Endometrial microvascular endothelial cells (primary cell): ENCODE measurements around the gene IL32. TPM values are rescaled to one million over a fixed set of nuclear protein-coding genes. Genes with fewer than 3 reads are reported as not detected.

Source experiments
- in situ Hi-C: cut with HindIII; loops from 2 replicates; pipeline ENCODE4 v1.10.0; 2017; ENCODE audit warnings: low sequenced_read_pairs, low pct_unique_long_range_greater_than_20kb; ENCODE audit errors: inconsistent ontology term
- total RNA-seq: library from RNA; depleted of rRNA; stranded (reverse); fragments of >200 nt; gene quantifications from one replicate; pipeline ENCODE4 v1.2.3, GENCODE V29; 2015; ENCODE audit errors: inconsistent ontology term

The IL32 gene
- total RNA-seq, 1 donor from 2014 or later: 364 TPM

DNA sequence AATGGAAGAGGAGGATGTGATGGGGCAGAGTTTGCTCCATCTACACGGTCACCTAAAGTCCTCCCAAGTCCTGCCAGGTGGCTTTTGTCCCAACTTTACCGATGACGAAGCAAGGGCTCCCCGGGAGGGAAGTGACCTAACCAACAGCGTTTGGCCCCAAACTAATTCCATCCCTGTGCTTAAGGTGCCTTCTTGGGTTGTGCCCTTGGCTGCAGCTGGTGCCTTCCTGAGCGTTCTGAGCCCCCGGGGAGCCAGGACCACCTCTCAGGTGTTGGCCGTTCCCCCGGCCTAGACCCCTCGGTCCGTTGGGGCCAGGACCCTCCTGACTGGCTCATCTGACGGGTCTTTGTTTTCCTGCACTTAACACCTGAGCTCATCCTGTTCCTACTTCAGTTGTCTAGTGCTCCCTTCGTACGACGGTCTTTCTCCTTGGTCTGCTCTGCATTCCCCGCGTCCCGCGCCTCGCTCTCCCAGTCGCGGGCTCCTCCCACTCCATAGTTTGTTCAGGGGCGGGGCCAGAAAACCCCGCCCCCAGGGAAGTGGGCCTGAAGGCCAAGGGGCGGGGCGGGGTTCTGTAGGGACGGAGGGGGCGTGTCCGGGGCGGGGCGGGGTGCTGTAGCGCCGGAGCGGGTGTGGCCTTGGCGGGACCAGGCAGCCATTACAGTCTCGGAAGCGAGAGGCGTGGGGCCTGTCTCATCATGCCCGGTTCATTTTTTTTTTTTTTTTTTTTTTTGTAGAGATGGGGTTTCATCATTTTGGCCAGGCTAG lies 34.5 kb downstream of the IL32 start:
- in situ Hi-C loops: no loop called here

DNA sequence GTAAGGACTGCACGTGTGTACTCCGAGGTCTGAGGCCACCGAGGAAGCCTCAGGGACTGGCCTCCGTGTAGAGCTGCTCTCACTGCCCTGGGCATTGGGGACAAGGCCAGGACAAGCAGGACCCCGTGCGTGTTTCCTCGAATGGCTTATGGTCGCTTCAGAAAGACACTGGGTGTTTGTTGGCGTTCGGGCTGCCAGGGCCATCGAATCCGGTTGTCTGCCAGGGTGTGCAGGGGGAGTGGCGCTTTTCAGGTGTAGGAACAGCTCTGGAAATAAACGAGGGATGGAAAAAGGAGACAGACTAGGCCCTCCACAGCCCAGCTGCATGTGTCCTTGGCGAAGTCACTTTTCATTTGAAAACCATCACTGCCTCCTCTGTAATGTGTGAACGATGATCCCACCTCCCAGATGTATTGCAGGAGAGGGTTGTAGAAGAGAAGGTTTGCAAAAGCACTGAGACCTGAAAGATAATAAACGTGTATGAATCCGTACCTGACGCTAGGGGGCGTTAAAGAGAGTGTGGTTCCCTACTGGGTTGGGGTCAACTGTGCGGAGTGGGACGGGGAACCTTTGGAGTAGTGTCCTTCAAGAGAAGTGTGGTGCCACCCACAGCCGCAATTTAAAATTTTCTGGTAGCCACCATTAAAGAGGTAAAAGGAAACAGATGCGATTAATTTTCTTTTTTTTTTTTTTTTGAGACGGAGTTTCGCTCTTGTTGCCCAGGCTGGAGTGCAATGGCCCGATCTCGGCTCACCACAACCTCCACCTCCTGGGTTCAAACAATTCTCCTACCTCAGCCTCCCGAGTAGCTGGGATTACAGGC lies 35.8 kb downstream of the IL32 start:
- in situ Hi-C loops: no loop called here

DNA sequence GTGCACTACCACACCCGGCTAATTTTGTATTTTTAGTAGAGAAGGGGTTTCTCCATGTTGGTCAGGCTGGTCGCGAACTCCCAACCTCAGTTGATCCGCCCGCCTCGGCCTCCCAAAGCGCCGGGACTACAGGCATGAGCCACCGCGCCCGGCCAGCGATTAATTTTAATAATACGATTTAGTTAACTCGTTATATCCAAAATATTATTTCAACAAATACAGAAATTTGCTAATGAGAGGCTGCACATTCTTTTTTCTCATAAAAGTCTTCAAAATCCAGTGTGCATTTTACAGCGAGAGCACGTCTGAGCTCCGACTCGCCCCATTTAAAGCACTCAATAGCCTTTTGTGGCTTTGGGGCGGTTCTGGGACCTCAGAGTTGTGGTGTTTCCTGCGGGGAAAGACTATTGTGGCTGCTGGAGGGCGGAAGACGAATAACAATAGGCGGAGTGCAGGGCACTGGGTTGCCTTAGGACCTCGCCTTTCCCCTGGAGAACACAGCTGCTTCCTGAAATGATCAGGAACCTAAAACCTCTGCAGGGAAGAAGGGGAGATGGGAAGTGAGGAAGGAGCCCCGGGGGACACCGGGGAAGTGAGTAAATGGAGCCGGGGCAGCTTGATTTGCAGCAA lies 36.5 kb downstream of the IL32 start:
- in situ Hi-C loops: no loop called here

DNA sequence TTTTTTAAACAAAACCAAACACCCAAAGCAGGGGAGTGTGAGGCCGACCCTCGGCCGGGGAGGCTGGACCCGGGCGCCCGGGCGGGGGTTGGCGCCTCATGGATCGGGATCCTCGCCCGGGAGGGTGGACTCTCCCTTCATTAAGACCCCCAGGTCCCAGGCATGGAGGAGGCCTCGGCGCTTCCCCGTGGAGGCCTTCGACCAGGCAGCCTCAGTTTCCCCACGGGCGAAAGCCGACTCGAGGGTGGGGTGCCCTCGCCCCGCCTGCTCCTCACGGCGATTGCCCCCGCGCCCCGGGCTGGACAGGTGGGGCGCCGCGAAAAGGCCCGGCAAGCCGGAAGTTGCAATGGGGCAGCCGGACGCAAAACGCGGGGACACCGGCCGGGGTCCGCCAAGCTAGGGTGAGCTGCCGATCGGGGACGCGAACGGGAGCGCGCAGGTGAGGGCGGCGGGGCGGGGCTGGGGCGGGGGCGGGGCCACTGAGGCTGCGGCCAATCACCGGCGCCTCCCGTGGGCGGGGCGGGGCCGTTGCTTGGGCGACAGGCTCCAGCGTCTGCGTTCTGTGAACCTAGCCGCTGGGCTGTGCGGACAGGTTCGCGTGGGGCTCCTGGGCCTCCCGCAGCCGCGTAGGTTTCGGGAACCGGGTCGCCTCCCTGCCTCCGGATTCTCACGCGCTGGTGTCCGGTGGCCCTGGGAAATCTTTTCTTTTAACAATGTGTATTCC lies 40.9 kb downstream of the IL32 start:
- in situ Hi-C loops: no loop called here

DNA sequence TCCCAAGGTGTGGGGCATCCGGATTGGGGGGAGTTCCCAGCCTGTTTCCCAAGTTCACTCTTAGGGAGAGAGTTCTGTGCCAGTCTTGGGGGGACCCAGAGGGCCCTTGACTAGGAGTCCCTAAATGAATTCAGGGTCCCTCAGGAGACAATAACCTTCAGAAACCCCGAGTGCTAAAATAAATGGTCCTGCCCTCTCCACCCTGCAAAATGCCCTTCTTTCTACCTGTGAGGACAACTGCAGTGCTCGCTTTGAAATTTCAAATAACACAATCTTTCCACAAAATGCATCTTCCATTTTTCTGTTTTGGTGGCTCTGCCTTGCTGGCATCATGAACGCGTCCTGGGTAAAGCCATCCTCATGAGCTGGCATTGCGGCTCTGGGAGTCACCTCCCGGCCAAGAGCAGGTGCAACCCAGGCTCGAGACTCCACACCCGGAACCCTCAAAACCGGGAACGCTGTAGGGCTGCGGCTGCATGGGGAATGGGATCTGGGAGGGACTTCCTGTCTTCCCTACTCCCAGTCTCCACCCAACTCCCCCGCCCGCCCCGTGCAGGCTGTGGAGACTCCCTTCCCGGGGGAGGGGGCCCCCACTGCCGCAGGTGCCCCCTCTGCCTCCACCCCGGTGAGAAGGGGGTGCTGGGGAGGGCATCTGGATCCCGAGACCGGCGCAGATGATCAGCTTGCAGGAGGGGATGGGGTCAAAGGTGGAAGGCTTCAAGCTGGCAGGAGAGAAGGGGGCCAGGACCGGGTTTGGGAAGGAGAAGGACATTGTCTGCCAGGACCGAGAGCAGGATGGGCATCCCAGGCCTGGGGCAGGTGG lies 46.8 kb downstream of the IL32 start, which contains the start of gene ZNF205:
Gene ZNF205, plus strand, starts transcription at position 529 of the 823 bp plus-strand sequence. CDS start 845 bp downstream, outside the sequence.
- in situ Hi-C loops: no loop called here

DNA sequence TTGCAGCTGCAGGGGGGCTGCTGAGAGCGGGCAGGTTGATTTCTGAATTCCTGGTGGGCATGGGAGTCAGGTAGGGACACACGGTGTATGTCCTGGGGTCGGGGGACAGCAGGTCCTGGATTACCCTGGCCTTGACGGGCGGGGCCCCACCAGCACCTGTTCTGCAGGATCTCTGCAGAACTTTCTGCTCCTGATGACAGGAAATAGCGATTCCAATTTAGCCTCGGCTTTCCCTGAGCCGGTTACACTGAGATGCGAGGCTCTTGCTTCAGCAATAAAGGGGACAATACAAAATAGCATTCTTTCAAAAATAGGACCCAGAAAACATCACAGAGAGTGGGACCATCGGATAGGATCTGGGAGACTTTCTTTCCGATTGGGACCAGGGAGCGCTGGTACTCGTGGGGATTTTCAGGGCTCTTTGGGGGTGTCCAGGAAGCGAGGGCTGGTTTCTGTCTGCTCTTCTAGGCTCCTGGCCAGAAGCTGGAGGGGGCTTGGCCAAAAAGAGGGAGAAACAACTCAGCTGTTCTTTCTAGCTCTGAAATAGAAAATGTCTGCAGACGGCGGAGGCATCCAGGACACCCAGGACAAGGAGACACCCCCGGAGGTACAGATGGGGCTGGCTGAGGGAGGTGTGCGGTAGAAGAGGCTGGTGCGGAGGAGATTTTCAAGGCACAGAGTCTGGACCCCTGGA lies 47.6 kb downstream of the IL32 start:
- in situ Hi-C loops: no loop called here

DNA sequence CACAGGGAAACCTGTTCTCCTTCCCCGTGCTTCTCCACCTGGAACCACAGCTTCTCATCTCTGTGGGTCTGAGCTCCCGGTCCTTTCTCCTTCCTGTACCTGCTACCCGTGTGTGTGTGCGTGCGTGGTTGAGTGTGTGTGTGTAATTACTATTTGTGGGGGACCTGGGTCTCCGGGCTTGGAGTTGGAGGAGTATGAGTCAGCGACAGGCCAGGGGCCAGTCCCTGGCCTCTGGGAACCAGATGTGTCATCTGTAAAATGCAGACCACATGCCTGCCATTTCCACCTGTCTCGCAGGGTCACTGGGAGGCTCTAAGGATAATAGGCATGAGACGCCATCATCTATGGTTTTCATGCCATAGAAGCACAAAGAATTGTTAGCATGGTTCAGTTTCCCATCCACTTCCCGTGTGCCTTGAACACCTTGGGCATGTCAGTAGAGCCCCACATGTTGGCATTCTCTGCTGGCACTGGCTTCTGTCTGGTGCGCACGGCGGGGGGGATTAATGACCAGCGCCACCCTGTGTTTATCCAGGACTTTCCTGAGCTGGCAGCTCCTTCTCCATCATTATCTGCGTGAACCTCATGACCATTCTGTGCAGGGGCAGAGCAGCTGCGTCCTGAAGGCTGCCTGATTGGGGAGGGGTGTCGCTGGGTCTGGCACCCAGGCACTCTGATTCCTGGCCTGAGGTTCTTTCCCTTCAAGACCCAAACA lies 48.5 kb downstream of the IL32 start:
- in situ Hi-C loops: no loop called here

DNA sequence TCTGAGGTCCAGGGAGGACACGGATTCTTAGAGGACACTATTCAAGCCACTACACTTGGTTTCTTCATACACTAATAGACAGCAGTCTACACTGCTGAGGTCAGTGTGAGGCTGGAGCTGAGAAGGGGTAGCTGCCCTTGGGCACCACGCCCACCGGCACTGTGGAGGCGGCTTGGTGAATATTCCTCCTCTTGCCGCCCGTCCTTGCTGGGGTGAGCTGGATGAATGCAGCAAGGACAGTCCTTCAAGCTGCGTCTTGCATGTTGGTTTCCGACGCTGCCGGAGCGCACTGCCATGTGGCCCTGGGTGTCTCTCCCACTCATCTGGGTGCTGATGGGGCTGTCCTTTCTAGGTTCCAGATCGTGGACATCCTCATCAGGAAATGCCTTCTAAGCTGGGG lies 49.6 kb downstream of the IL32 start:
- in situ Hi-C loops: no loop called here

DNA sequence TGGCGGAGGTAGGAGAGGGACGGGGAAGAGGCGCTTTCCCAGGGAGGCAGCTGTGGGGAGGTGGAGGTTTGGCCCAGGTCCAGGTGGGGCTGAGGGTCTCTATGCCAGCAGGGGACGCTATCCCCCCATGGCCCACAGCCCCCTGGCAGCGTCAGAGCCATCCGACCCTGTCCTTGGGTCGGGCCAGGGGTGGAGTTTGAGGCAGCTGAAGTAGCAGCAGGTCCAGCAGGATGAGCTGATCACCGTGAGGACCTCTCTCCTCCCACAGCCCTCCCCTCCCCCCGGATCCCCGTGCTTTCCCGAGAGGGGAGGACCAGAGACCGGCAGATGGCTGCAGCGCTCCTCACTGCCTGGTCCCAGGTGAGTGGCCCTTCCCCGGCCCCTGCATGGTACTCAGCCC lies 50.1 kb downstream of the IL32 start:
- in situ Hi-C loops: no loop called here

DNA sequence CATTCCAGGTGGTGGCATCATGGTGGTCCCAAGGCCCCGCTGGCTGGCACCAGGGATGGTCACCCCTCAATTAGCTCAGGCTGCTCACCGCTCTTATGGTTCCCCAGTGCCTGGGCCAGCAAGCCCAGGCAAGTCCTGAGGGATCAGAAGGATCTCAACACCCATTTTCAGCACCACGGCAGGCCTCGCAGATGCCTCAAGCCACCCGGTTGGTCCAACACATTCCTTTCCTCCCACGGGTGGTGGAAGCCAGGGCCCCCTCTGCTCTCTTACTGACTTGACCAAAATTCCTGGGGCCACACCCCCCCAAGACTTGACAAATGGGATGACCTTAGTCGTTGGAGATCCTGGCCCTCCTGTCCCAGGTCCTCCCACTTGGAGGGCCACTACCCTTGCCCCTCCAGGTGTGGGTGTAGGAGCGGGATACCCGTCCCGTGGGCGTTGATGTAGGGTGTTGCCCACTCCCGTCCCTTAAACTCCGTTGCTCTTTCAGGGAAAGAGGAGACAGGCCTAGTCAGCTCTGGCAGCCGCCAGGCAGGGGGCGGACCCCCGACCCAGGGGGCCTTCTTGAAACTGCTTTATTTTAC lies 52.9 kb downstream of the IL32 start:
- in situ Hi-C loops: no loop called here

DNA sequence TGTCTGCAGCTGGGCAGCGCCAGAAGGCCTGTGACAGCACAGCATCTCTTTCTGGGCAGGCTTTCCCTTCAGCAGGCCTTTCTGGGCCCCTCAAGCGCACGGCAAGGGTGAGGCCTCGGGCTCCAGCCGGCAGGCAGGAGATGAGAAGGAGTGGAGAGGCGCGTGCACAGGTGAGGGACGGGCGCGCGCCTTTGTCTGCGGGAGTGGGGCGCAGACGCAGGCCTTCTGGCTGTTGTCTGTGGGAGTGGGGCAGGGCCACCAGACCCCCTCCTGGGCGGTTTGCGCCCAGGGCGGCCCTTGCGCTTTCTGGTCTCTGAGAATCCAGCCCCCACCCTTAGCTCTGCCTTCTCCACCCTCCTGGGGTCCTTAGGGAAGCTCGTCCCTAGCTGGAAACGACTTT lies 53.4 kb downstream of the IL32 start:
- in situ Hi-C loops: no loop called here

Other genes with a start within 250 kb of the IL32 start
- gene PRSS21, start 248.4 kb upstream of the IL32 start, total RNA-seq: 1.0 TPM
- not detected for gene ZG16B, start 235.3 kb upstream of the IL32 start, total RNA-seq
- gene PRSS22, start 207.5 kb upstream of the IL32 start, total RNA-seq: not detected
- gene FLYWCH2, start 182.4 kb upstream of the IL32 start, total RNA-seq: 44.1 TPM
- gene FLYWCH1, start 153.7 kb upstream of the IL32 start, total RNA-seq: 42.6 TPM
- not detected for gene KREMEN2, start 101.4 kb upstream of the IL32 start, total RNA-seq
- 27.3 TPM for gene PAQR4, start 96.3 kb upstream of the IL32 start, total RNA-seq
- gene PKMYT1, start 85.2 kb upstream of the IL32 start, total RNA-seq: 32.3 TPM
- gene CLDN9, start 52.7 kb upstream of the IL32 start, total RNA-seq: not detected
- not detected for gene CLDN6, start 47.5 kb upstream of the IL32 start, total RNA-seq
- 263 TPM for gene TNFRSF12A, start 45.3 kb upstream of the IL32 start, total RNA-seq
- gene HCFC1R1, start 41.7 kb upstream of the IL32 start, total RNA-seq: 13.2 TPM
- 23.8 TPM for gene THOC6, start 41.6 kb upstream of the IL32 start, total RNA-seq
- gene BICDL2, start 28.7 kb upstream of the IL32 start, total RNA-seq: not detected
- not detected for gene MMP25, start 19.1 kb upstream of the IL32 start, total RNA-seq
- gene ZSCAN10, start 33.7 kb downstream of the IL32 start, total RNA-seq: not detected
- 16.2 TPM for gene ZNF205, start 46.9 kb downstream of the IL32 start, total RNA-seq
- 3.5 TPM for gene ZNF213, start 69.4 kb downstream of the IL32 start, total RNA-seq
- not detected for gene OR1F1, start 122.6 kb downstream of the IL32 start, total RNA-seq
- gene ZNF200, start 169.5 kb downstream of the IL32 start, total RNA-seq: 9.8 TPM
- gene MEFV, start 191.0 kb downstream of the IL32 start, total RNA-seq: not detected
- 44.5 TPM for gene ZNF263, start 217.9 kb downstream of the IL32 start, total RNA-seq
- gene TIGD7, start 239.8 kb downstream of the IL32 start, total RNA-seq: 0.93 TPM
- gene ZNF75A, start 239.9 kb downstream of the IL32 start, total RNA-seq: 9.4 TPM